GM21737 (cell line): Measurements from ENCODE around the gene SPAG17.

Experiments used
- ATAC-seq: cut with Tn5 transposase; IDR thresholded peaks from one replicate; pipeline ENCODE4 v1.9.1; 2021; ENCODE audit warnings: mild to moderate bottlenecking, moderate library complexity; ENCODE audit not compliant: unreplicated experiment

The SPAG17 gene

DNA sequence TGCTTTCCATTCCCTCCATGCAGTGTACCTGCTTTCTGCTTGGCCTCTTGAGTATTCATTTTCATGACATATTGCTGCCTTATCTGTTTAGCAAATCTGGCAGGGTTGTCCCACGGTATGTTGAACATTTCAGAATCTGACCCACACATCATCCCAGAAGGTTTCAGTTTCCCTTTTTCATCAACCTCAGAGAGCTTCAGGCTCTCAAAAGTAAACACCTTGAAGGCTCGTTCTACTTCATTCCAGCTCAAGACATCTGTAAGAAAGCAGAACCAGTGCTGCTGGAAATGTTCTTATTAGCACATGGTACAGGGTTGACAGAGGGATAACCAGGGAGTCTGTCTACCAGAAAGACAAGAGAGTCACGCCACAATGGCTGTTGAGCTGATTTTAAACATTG is 103.6 kb downstream of the SPAG17 start:
- no peak for ATAC-seq

DNA sequence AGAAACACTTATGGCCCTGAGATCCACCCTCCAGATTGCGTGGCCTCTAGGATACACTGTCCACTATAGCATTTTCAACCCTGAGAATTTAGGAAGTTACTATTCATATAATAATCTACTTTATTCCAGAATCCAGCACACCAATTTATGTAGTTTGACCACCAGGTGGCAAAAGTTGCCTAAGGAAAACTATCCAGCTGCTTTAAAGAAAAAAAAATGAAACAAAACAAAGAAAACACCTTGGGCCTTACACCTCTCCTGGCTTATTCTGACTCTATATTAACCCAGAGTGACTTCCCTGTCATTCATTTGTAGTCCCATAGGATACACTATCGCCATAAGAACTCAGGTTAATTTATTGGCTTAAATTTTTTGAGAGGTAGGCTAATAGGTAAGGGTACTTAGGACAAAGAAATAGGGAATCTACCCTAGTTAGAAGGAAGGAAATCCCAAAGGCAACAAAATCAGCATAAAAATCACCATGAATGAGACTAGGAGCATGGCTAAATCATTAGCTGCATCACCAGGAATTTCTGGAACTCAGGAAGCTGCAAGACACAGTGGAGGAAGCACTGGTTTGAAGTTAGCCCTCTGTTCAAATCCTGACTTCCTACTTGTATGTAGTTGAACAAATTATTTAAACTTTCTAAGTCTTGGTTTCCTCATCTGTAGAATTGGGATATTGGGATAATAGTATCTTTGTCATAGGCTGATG is 107.5 kb downstream of the SPAG17 start:
- no peak for ATAC-seq

- no peak for ATAC-seq
Measured at GRCh38 chr1:118075116-118075515, 109.9 kb downstream of the SPAG17 start.

DNA sequence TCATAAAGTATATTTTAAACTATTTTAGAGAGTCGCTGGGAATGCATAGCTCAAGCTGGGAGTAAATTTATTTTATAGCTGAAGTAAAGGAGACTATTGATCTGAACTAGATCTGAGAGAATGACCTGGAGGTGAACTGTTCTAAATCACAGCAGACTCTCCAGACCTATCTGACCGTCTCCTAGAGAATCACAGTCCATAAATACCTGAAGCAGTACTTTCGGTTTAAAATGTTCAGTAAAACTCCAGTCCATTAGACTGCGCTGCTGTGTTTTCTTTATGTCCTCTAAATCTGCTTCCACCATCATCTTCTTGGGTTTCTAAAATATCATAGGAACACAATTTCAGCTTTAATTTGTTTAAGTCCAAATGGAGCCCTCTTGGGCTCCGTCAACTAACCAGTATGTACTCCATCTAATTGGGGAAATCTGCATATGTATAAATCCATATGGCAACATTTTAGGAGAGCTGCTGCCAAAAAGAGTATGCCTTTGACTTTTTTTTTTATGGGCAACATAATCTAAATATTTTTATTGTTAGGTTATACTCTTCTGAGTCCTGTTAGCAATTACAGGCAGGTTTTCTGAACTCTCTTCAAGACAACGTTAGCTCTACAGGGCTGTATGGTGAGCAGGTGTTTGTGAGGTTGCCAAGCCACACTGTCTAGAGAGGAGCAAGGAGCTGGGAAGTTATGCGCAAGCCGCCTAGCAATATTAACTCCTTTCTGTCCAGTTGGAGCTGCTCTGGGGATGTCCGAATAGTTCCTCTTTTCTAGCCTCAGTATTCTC is 111.2 kb downstream of the SPAG17 start:
- no peak for ATAC-seq

DNA sequence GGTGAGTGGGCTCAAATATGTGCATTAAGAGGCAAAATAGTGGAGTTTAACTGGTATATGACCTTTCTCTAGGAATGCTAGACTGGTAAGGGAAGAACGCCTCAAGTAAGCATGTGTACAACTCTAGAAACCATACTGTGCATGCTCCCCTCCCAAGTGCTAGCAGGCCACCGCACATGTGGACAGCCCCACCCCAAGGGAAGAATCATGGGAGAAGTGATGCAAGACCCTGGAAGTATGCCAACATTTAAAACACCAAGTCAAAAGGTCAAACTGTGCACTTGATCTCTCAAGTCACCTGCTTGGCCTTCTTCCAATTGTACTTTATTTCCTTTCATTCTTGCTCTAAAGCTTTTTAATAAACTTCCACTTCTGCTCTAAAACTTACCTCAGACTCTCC is 135.0 kb downstream of the SPAG17 start:
- ATAC-seq: no peak

DNA sequence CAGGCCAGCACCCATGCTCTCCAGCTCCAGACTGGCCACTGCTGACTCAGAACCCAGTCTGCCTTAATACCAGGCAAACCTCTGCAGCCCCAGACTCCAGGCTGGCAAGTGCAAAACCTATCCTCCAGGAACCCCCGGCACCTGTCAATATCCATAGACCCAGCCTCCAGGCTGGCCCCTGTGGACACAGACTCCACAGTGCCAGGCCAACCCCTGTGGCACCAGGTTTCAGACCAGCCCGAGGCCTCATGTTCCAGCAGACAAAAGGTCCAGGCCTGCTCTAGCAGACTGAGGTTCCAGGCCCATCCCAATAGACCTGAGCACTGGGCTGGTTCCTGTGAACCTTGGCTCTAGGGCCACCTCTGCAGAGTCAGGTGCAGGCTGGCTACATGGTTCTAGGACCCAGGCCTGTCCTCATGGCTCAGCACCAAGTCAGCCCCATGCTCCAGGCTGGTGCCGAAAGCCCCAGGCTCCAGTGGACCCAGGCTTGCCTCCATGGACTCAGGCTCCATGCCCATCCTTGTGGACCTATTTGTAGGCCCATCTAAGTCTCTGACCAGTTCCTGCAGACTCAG is 137.3 kb downstream of the SPAG17 start:
- no peak for ATAC-seq

GRCh38 chr1:118047006-118047649 is 137.9 kb downstream of the SPAG17 start:
- ATAC-seq: no peak

DNA sequence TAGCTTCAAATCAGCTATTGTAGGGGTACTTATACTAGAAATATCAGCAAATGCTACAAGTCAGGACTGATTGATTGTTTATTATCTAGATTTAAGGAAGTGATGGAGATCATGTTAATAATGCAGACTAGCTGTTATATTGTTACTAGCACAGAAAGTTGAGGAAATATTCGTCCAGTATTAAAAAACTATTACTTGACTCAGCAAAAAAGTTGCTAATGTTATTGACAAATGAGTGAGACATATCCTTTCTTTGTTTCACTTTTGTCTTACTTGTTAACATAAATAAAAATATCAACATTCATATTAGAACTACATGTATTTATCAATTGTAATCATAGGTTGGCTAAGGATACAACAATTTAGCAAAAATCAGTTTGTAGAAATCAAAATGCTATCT is 141.4 kb downstream of the SPAG17 start:
- no peak for ATAC-seq

GRCh38 chr1:118042501-118042900 is 142.5 kb downstream of the SPAG17 start:
- no peak for ATAC-seq

- ATAC-seq: no peak
Measured at GRCh38 chr1:118039170-118039569, 145.9 kb downstream of the SPAG17 start.

DNA sequence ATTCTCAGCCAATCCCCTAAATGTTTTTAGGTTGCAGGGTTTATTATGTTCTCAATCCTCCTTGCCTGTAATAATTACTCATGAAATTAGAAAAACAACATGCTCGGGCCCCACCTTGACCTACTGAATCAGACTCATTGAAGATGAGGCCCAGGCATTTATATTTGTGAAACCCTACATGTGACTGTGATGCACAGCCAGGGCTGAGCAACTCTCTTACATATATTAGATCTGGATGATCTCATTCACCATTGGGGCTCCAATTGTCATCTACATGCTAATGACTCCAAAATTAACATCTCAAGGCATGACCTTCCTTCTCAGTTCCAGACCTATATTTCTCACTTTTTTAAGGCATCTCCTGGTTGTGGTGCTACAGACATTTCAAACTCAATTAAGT is 152.1 kb downstream of the SPAG17 start:
- ATAC-seq: no peak

DNA sequence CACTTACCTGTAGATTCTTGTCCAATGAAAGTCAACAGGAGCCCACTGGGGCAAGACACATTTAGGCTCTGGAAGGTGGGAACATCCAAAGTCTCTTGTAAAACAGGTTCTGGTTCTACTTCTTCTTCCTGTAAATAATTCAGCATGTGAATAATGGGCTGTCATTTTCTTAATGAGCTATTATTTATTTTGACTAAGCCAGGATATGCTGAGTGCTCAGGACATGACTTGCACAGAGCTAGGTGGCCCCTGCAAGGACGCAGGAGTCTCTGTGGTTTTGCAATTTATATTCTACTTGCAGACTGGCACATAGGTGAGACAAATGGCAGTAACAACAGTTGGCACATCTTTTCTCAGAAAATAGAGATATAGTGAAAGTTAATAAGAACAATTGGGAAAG is 156.8 kb downstream of the SPAG17 start:
- no peak for ATAC-seq

DNA sequence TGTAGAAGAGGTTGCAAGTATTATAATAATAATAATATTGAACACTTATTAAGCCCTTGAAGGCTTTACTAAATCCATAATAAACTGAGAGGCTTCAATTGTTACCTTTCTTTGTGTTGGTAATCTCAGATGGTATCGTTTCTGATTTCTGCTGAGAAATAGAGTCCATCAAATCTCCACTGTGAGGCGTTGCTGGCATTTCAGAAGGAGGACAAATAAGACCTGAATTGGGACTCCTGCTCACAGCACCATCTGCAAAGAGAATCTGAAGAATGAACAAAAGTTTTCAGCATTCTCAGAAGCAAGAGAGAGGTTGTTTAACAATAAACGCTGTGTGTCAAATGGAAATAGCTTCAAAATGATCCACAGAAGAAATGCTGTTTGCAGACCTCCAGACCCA is 161.8 kb downstream of the SPAG17 start:
- no peak for ATAC-seq

- no peak for ATAC-seq
Measured at GRCh38 chr1:118021668-118022067, 163.4 kb downstream of the SPAG17 start.

DNA sequence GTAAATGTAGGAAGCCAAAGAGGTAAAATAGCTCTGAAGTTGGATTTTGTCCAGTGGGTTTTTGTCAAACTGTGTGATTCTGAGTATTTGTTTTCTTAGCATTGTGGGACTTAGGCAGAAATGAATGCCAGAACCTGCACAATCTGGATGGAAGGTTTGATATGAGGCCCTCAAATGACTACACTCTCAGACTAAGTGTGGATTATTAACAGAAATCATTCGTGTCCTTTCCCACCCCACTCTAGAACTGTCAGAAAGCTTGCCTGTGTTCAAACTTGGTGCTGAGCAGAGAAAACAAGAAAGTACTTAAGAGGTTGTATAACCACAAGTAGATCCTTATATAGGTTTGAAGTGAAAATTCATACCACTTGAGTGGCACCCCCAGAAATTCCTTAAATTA is 167.0 kb downstream of the SPAG17 start:
- ATAC-seq: no peak

DNA sequence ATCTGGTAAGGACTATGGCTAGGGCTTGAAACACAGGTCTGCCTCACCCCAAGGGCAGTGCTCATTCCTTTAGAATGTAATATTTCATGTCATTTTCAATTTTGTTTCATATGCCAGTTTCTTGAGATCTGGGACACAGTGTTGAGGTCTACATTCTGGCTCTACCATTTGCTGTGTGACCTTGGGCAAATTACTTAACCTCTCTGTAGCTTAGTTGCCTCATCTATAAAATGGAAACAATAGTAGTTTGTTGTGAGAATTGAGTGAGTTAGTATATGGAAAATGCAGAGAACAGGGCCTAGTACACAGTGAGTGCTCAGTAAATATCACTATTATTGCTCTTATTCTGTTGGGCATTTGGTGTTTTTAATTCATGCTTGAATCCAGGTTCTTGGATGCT is 171.1 kb downstream of the SPAG17 start:
- ATAC-seq: no peak

DNA sequence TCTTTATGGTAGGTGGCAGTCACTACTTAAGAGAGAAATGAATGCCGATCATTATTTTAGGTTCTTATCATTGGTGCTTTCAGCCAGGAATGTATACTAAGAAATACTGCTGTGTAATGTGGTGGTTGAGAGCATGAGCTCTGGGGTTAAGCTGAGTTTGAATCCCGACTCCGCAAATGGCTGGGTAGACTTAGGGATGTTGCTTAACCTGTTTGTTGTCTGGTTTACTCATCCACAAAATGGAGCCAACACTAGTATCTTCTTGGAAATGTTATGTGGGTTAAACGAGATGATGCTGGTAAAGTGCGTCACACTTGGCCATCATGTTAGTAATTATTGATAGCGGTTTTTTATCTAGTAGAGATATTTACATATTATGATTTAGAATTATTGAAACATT is 171.7 kb downstream of the SPAG17 start:
- ATAC-seq: no peak

DNA sequence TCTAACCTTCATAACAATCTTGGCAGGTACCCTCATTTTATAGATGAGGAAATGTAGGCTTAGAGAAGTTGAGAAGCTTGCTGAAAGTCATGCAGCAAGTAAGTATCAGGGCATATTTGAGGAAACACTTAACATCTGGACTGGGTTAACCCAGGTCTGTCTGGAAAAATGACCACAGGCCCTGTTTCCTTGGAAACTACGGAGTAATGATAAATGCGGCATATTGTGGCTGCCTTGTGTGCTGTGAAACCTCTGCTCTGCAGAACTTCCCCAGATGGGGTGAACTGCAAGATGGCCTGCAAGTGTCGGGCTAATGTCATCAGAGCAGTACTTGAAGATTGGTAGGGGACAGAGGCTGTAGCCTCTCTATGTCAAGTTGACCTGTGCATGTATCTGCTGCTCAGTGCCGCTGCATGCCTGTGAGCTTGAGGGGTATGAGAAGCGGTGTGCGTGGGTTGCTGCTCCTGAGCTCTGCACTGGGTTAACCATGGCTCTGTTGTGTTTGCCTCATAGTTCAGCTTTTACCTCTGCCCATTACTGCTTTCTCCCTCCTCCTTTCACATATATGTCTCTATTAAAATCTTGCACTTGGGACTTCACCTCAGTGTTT is 172.4 kb downstream of the SPAG17 start:
- no peak for ATAC-seq

DNA sequence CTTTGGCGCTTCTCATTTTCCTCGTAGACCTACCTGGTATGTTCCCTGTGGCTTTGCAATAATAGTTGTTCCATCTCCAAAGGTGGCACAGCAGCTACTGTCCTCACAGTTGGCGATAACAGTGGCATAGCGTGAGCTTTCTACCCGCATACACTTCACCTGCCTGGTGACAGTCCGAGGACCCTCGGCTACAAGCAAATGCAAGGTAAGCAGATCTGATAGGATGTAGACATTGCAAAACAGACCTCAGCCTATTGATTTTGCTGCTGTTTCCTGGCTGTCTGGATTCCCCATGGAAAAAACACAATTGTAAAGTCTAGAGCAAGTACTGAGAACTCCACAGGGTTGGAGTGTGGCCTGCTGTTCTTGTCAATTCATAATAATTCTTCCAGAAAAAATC is 177.0 kb downstream of the SPAG17 start:
- ATAC-seq: no peak

- ATAC-seq: no peak
Measured at GRCh38 chr1:118007391-118007790, 177.6 kb downstream of the SPAG17 start.

DNA sequence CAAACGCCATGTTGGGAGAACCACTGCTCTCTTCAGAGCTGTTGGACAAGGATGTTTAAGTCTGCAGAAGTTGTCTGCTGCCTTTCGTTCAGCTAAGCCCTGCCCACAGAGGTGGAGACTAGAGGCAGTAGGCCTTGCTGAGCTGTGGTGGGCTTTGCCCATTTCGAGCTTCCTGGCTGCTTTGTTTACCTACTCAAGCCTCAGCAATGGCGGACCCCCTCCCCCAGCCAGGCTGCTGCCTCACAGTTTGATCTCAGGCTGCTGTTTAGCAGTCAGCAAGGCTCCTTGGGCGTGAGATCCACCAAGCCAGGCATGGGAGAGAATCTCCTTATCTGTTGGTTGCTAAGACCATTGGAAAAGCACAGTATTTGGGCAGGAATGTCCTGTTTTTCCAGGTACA is 180.7 kb downstream of the SPAG17 start:
- no peak for ATAC-seq
